Neuronal stem cell (in vitro differentiated cells): ENCODE results near the gene ELMO2.

ENCODE experiments used
- DNase-seq: peaks from one replicate; pipeline ENCODE4 v3.0.0-alpha.2; 2013; ENCODE audit warnings: low spot score
- H2AFZ ChIP-seq: one replicate; pipeline ENCODE4 v1.6.1; 2013; ENCODE audit warnings: mild to moderate bottlenecking, low read length, inconsistent platforms
- H2AK5ac ChIP-seq: 2 replicates; pipeline ENCODE4 v1.6.1; 2013; ENCODE audit warnings: low read depth, mild to moderate bottlenecking, inconsistent platforms, low read length, moderate library complexity, mixed read lengths
- H2BK120ac ChIP-seq: 2 replicates; pipeline ENCODE4 v1.6.1; 2013; ENCODE audit warnings: low read depth, mild to moderate bottlenecking, inconsistent platforms, low read length, moderate library complexity, mixed read lengths
- H2BK12ac ChIP-seq: one replicate; pipeline ENCODE4 v1.6.1; 2013; ENCODE audit warnings: low read length, inconsistent platforms
- H2BK15ac ChIP-seq: 2 replicates; pipeline ENCODE4 v1.6.1; 2013; ENCODE audit warnings: mild to moderate bottlenecking, low read length, inconsistent platforms, mixed read lengths
- H2BK5ac ChIP-seq: one replicate; pipeline ENCODE4 v1.6.1; 2013; ENCODE audit warnings: inconsistent platforms, mild to moderate bottlenecking, low read length, moderate library complexity
- H3K14ac ChIP-seq: one replicate; pipeline ENCODE4 v1.6.1; 2013; ENCODE audit warnings: low read length, inconsistent platforms
- H3K18ac ChIP-seq: 2 replicates; pipeline ENCODE4 v1.6.1; 2013; ENCODE audit warnings: low read length, inconsistent platforms
- H3K23ac ChIP-seq: 2 replicates; pipeline ENCODE4 v1.6.1; 2013; ENCODE audit warnings: low read depth, mild to moderate bottlenecking, mixed read lengths, low read length, inconsistent platforms; ENCODE audit not compliant: poor library complexity
- H3K27ac ChIP-seq: replicated peaks from 3 replicates; pipeline ENCODE4 v1.5.1; 2013; ENCODE audit warnings: low read length, inconsistent platforms
- H3K27me3 ChIP-seq, 3 experiments: 2 replicates each; pipeline ENCODE4 v1.6.1; 2013; ENCODE audit warnings: low read length in 3 of 3, mild to moderate bottlenecking in 2 of 3, inconsistent platforms in 1 of 3, low read depth in 1 of 3, mixed read lengths in 1 of 3, moderate library complexity in 1 of 3; ENCODE audit not compliant: control insufficient read depth in 3 of 3, insufficient read depth in 3 of 3
- H3K36me3 ChIP-seq, 2 donors: replicated peaks in 1 of 2; 2 replicates each; pipeline ENCODE4 v1.6.1; 2013; ENCODE audit warnings: low read length in 2 of 2; ENCODE audit not compliant: control insufficient read depth in 2 of 2, insufficient read depth in 2 of 2
- H3K4ac ChIP-seq: 2 replicates; pipeline ENCODE4 v1.6.1; 2013; ENCODE audit warnings: inconsistent platforms, mild to moderate bottlenecking, low read length, moderate library complexity
- H3K4me1 ChIP-seq, 2 donors: 1 replicate in 1 of 2; 2 replicates in 1 of 2; pipeline ENCODE4 v1.6.1; 2013; ENCODE audit warnings: low read length in 2 of 2, low read depth in 1 of 2; ENCODE audit not compliant: control insufficient read depth in 2 of 2, insufficient read depth in 1 of 2
- H3K4me2 ChIP-seq: one replicate; pipeline ENCODE4 v1.6.1; 2013; ENCODE audit warnings: mild to moderate bottlenecking, low read length, inconsistent platforms; ENCODE audit not compliant: insufficient read depth, poor library complexity, severe bottlenecking
- H3K4me3 ChIP-seq, 2 donors: 2 replicates each; pipeline ENCODE4 v1.5.1; 2013; ENCODE audit warnings: low read length in 2 of 2, mild to moderate bottlenecking in 2 of 2, inconsistent platforms in 1 of 2, moderate library complexity in 1 of 2
- H3K79me1 ChIP-seq: one replicate; pipeline ENCODE4 v1.6.1; 2013; ENCODE audit warnings: low read depth, mild to moderate bottlenecking, inconsistent platforms, low read length, moderate library complexity
- H3K9ac ChIP-seq: one replicate; pipeline ENCODE4 v1.6.1; 2013; ENCODE audit warnings: mild to moderate bottlenecking, low read depth, low read length, inconsistent platforms; ENCODE audit not compliant: poor library complexity
- H3K9me3 ChIP-seq, 2 donors: replicated peaks in 1 of 2; 2 replicates each; pipeline versions ENCODE3 to v1.6.1; 2013; ENCODE audit warnings: low read length in 2 of 2, mild to moderate bottlenecking in 2 of 2, inconsistent platforms in 1 of 2, low read depth in 1 of 2, mixed read lengths in 1 of 2, moderate library complexity in 1 of 2; ENCODE audit not compliant: control insufficient read depth in 2 of 2, insufficient read depth in 1 of 2
- H4K8ac ChIP-seq: one replicate; pipeline ENCODE4 v1.6.1; 2013; ENCODE audit warnings: low read depth, mild to moderate bottlenecking, inconsistent platforms, low read length, moderate library complexity
- H4K91ac ChIP-seq: one replicate; pipeline ENCODE4 v1.6.1; 2013; ENCODE audit warnings: low read length, low read depth, mild to moderate bottlenecking, inconsistent platforms; ENCODE audit not compliant: poor library complexity
- WGBS, 2 donors: extraction: QIAGEN DNeasy Blood & Tissue Kit; methylation state at CpG; one replicate each; pipeline ENCODE4 v1.1.7; 2013; ENCODE audit warnings: missing lambda C conversion rate in 2 of 2, mixed read lengths in 1 of 2; ENCODE audit not compliant: insufficient read length in 2 of 2, insufficient replicate concordance in 1 of 2; ENCODE audit errors: extremely low coverage in 2 of 2; 5-methylcytosine and 5-hydroxymethylcytosine counted together

Gene ELMO2

GRCh38 chr20:46328200-46328882, 78.1 kb downstream of the ELMO2 start:
- Histone ChIP-seq H3K23ac (no peak overlapping the region), H3K4me1 (peaks cover 18 to 21% of the 10 kb centered on the region in 2 donors), H3K4me2 (no peak overlapping the region), H3K9ac (no peak overlapping the region), H4K91ac (no peak overlapping the region), H2AK5ac (no peak overlapping the region), H2AFZ (no peak overlapping the region), H4K8ac (no peak overlapping the region), H3K27ac (no peak overlapping the region), H3K9me3 (no peaks in the 10 kb centered on the region), H2BK15ac (no peak overlapping the region), H3K36me3 (no peaks in the 10 kb centered on the region), H3K4ac (no peak overlapping the region), H3K4me3 (no peak overlapping the region), H2BK5ac (no peak overlapping the region), H3K18ac (peak overlapping the region; percentile 11), H2BK12ac (peak overlapping the region; percentile 43), H3K27me3 (peaks cover 0 to 17% (median 0%) of the 10 kb centered on the region in 3 experiments), H3K79me1 (no peaks in the 10 kb centered on the region), H3K14ac (no peak overlapping the region), H2BK120ac (no peak overlapping the region)
- DNase-seq, result no peak
- WGBS, 2 donors, result no CpG with 5 or more reads among the region's 16 CpGs

GRCh38 chr20:46327557-46327956, 78.9 kb downstream of the ELMO2 start:
- no peak overlapping the region for H3K23ac ChIP-seq
- no peak overlapping the region for H2BK12ac ChIP-seq
- H3K9me3 ChIP-seq, result no peaks in the 10 kb centered on the region
- peaks cover 13 to 16% of the 10 kb centered on the region in 2 donors for H3K4me1 ChIP-seq
- no peak overlapping the region for H2AK5ac ChIP-seq
- H3K27ac ChIP-seq, result no peak overlapping the region
- no peak overlapping the region for H4K8ac ChIP-seq
- H2AFZ ChIP-seq, result no peak overlapping the region
- H4K91ac ChIP-seq, result no peak overlapping the region
- no peak overlapping the region for H3K4me2 ChIP-seq
- H3K4ac ChIP-seq, result no peak overlapping the region
- H3K18ac ChIP-seq, result no peak overlapping the region
- H3K9ac ChIP-seq, result no peak overlapping the region
- peaks cover 0 to 18% (median 0%) of the 10 kb centered on the region in 3 experiments for H3K27me3 ChIP-seq
- no peaks in the 10 kb centered on the region for H3K79me1 ChIP-seq
- no peaks in the 10 kb centered on the region for H3K36me3 ChIP-seq
- WGBS, 2 donors, result no CpG with 5 or more reads among the region's 6 CpGs
- H3K4me3 ChIP-seq, result no peak overlapping the region
- no peak for DNase-seq
- no peak overlapping the region for H2BK15ac ChIP-seq
- no peak overlapping the region for H2BK120ac ChIP-seq
- no peak overlapping the region for H2BK5ac ChIP-seq
- no peak overlapping the region for H3K14ac ChIP-seq

- Histone ChIP-seq H3K27ac (no peak overlapping the region), H3K79me1 (no peaks in the 10 kb centered on the region), H2BK12ac (no peak overlapping the region), H2AK5ac (no peak overlapping the region), H3K4me1 (peaks cover 3 to 11% of the 10 kb centered on the region in 2 donors), H3K23ac (no peak overlapping the region), H2AFZ (no peak overlapping the region), H3K4ac (no peak overlapping the region), H3K36me3 (no peaks in the 10 kb centered on the region), H3K4me2 (no peak overlapping the region), H4K91ac (no peak overlapping the region), H2BK5ac (no peak overlapping the region), H3K18ac (no peak overlapping the region), H3K4me3 (no peak overlapping the region), H2BK15ac (no peak overlapping the region), H3K27me3 (peaks cover 0 to 33% (median 1%) of the 10 kb centered on the region in 3 experiments), H3K14ac (no peak overlapping the region), H3K9me3 (no peaks in the 10 kb centered on the region), H4K8ac (no peak overlapping the region), H3K9ac (no peak overlapping the region), H2BK120ac (no peak overlapping the region)
- DNase-seq, result no peak
- no CpG with 5 or more reads among the region's 1 CpG for WGBS, 2 donors
Measured at GRCh38 chr20:46325789-46326188, 80.6 kb downstream of the ELMO2 start.

- Histone ChIP-seq H3K27me3 (peaks cover 0 to 38% (median 1%) of the 10 kb centered on the region in 3 experiments), H3K4me2 (no peak overlapping the region), H4K8ac (no peak overlapping the region), H2BK12ac (no peak overlapping the region), H3K4me1 (peaks cover 3 to 11% of the 10 kb centered on the region in 2 donors), H2AFZ (no peak overlapping the region), H3K14ac (no peak overlapping the region), H3K23ac (no peak overlapping the region), H3K4me3 (no peak overlapping the region), H3K18ac (no peak overlapping the region), H2BK120ac (no peak overlapping the region), H3K79me1 (no peaks in the 10 kb centered on the region), H2AK5ac (no peak overlapping the region), H2BK15ac (no peak overlapping the region), H3K4ac (no peak overlapping the region), H3K36me3 (no peaks in the 10 kb centered on the region), H4K91ac (no peak overlapping the region), H3K9ac (no peak overlapping the region), H3K27ac (no peak overlapping the region), H3K9me3 (no peaks in the 10 kb centered on the region), H2BK5ac (no peak overlapping the region)
- WGBS, 2 donors, result no CpG with 5 or more reads among the region's 6 CpGs
- DNase-seq, result no peak
Measured at GRCh38 chr20:46324960-46325703, 81.3 kb downstream of the ELMO2 start.
